Measurements from ENCODE around the gene PNPLA2. TPM values are rescaled to one million over a fixed set of nuclear protein-coding genes. Genes with fewer than 3 reads are reported as not detected.

The PNPLA2 gene
- total and polyA plus RNA-seq, 10 of the 15 experiments (the other 5 are each of a cell fraction or from before 2014, with no cell fraction given): 0.19 to 34.0 (median 8.1) TPM

DNA sequence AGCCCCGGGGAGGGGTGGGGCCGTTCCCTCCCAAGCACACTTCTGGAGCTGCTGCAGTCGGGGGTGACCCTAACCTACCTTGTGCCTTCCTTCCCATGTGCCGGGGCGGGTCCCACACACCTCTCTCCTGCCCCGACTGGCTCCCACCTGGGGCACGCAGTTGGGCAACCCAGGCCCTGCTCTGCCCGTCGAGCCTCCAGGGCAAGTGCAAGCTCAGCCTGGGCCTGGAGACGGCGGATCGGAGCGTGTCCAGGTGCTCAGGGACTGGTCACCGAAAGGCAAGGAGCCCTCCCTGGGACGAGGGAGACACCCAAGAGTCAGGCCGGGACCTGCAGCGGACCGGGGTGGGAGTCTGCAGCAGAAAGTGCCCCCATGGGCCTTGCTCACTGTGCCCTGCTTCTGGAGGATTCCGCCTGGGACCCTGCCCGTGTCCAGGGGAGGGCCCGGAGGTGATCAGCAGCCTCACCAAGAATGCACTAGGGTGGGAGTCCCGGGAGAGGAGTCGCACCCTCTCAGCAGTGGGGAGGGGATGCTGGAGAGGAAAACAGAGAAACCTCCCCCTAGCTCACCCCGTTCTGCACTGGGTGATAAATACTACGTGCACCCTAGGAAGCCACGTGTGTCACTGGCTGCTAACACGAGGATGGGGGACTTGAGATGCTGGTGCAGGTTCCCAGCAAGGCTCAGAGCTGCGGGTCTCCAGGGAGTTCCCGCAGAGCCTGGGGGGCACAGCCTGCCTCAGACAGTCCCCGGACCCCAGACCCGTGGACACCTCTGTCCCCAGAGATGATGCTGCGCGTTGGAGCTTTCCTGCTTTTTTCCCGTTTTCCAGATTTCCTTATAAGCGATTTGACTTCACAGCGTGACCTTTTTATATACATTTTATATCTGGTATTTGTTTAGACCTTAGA, 36.2 kb upstream of the PNPLA2 start:
- TF ChIP-seq SMARCA5 (IDR thresholded peaks at IDR 0.05): no peak
- peak; percentile 26; the same call in 1 of the 2 replicates for TF ChIP-seq POLR2A (IDR thresholded peaks at IDR 0.05; ENCODE audit: low read depth, low read length)
- no peak for ATAC-seq
- H3K9ac ChIP-seq (ENCODE audit: control insufficient read depth, insufficient read depth, low read length): no peak overlapping the region

GRCh38 chr11:783581-784015, 35.1 kb upstream of the PNPLA2 start:
- CTCF ChIA-PET: no interaction called here
- Histone ChIP-seq H3K4me2 (ENCODE audit: control insufficient read depth, insufficient read depth) (no peak overlapping the region), H3K79me2 (ENCODE audit: control insufficient read depth, insufficient read depth, low read length) (no peaks in the 10 kb centered on the region), H3K4me3 (no peak overlapping the region), H3K36me3 (ENCODE audit: control insufficient read depth in 2 of 2, insufficient read depth in 2 of 2, low read length in 1 of 2) (no peaks in the 10 kb centered on the region), H3K27ac (ENCODE audit: control insufficient read depth, insufficient read depth) (no peak overlapping the region), H3K9ac (ENCODE audit: control insufficient read depth, insufficient read depth, low read length) (no peak overlapping the region), H2AFZ (ENCODE audit: control insufficient read depth, low read depth, low read length) (no peak overlapping the region), H4K20me1 (ENCODE audit: control insufficient read depth, insufficient read depth) (no peaks in the 10 kb centered on the region), H3K9me3 (replicated peaks; ENCODE audit: control insufficient read depth, insufficient read depth, low read length) (no peaks in the 10 kb centered on the region), H3K4me1 (ENCODE audit: control insufficient read depth, insufficient read depth, low read length) (0 out of 2 replicates have a peak, but pooled peaks cover under 1% of the 10 kb centered on the region), H3K27me3 (replicated peaks in 1 of 2; ENCODE audit: control insufficient read depth in 2 of 2, insufficient read depth in 2 of 2, low read length in 1 of 2) (no peaks in the 10 kb centered on the region)
- ATAC-seq (no peak), FAIRE-seq (no peak), DNase-seq (ENCODE audit: low read depth, low spot score) (no peak)
- SMC1A ChIA-PET (ENCODE audit: uncharacterized antibody, unreplicated experiment): no interaction called here
- no peak for TF ChIP-seq RBBP5 (conservative IDR thresholded peaks at IDR 0.05)
- TF ChIP-seq ATF7 (IDR thresholded peaks at IDR 0.05; ENCODE audit: low read depth): no peak
- TF ChIP-seq TAF1 (IDR thresholded peaks at IDR 0.05; ENCODE audit: borderline replicate concordance, low read depth, low read length): no peak
- peak in 1 of 3 experiments; percentile 19; a peak in 1 of 6 replicates for TF ChIP-seq CTCF (IDR thresholded peaks at IDR 0.05 in 2 of 3, conservative IDR thresholded peaks at IDR 0.05 in 1 of 3; ENCODE audit: control insufficient read depth in 2 of 3, extremely low read depth in 1 of 3, insufficient read depth in 1 of 3, low read depth in 3 of 3, low read length in 3 of 3)
- no peak for TF ChIP-seq ESRRA (IDR thresholded peaks at IDR 0.05; ENCODE audit: low read length)
- in situ Hi-C loops (cut with MboI): no loop called here
- 52% methylated on average over 24 of the region's 24 CpGs for WGBS (ENCODE audit: insufficient coverage, insufficient replicate concordance, low lambda C conversion rate, missing lambda C conversion rate)
- POLR2A ChIA-PET: interaction anchor here (0.6 kb wide), 1 partner anchor 14 kb away, joined by 3 read pairs; no protein-coding TSS in a partner anchor
- RAD21 ChIA-PET (ENCODE audit: unreplicated experiment): no interaction called here
- intact Hi-C loops (cut with micrococcal nuclease; ENCODE audit: unreplicated experiment): no loop called here
- BruUV-seq (replicated peaks): no TSS peak

More for the DNA sequence above, 36.2 kb upstream of the PNPLA2 start:
- Histone ChIP-seq H2AFZ (ENCODE audit: control insufficient read depth, low read depth, low read length) (no peak overlapping the region), H3K9me3 (replicated peaks; ENCODE audit: control insufficient read depth, insufficient read depth, low read length) (no peaks in the 10 kb centered on the region), H3K4me1 (ENCODE audit: control insufficient read depth, insufficient read depth, low read length) (peaks cover 6% of the 10 kb centered on the region), H3K27me3 (replicated peaks in 1 of 2; ENCODE audit: control insufficient read depth in 2 of 2, insufficient read depth in 2 of 2, low read length in 1 of 2) (no peaks in the 10 kb centered on the region), H3K4me2 (ENCODE audit: control insufficient read depth, insufficient read depth) (no peak overlapping the region), H3K4me3 (no peak overlapping the region), H3K27ac (ENCODE audit: control insufficient read depth, insufficient read depth) (no peak overlapping the region), H4K20me1 (ENCODE audit: control insufficient read depth, insufficient read depth) (no peaks in the 10 kb centered on the region), H3K36me3 (ENCODE audit: control insufficient read depth in 2 of 2, insufficient read depth in 2 of 2, low read length in 1 of 2) (no peaks in the 10 kb centered on the region), H3K79me2 (ENCODE audit: control insufficient read depth, insufficient read depth, low read length) (peaks cover 9% of the 10 kb centered on the region)
- WGBS (ENCODE audit: insufficient coverage, insufficient replicate concordance, low lambda C conversion rate, missing lambda C conversion rate): 78% methylated on average over 36 of the region's 36 CpGs
- ChIA-PET SMC1A (ENCODE audit: uncharacterized antibody, unreplicated experiment) (no interaction called here), CTCF (no interaction called here), RAD21 (ENCODE audit: unreplicated experiment) (no interaction called here), POLR2A (interaction anchor here (0.6 kb wide), 1 partner anchor 13 kb away, joined by 3 read pairs; no protein-coding TSS in a partner anchor)
- BruUV-seq (replicated peaks): no TSS peak
- no peak for DNase-seq (ENCODE audit: low read depth, low spot score)
- no peak for FAIRE-seq
- intact Hi-C loops (cut with micrococcal nuclease; ENCODE audit: unreplicated experiment): no loop called here
- in situ Hi-C loops (cut with MboI): no loop called here

Data from GM12878 (cell line).